HG02623 (cell line): ENCODE data around the gene PRKCE.
A peak's percentile ranks its signal among the peaks of the same experiment; 100 is the strongest.

Experiments used
- ATAC-seq: cut with Tn5 transposase; IDR thresholded peaks from one replicate; pipeline ENCODE4 v1.9.1; 2021; ENCODE audit warnings: moderate library complexity; ENCODE audit not compliant: unreplicated experiment

The PRKCE gene

DNA sequence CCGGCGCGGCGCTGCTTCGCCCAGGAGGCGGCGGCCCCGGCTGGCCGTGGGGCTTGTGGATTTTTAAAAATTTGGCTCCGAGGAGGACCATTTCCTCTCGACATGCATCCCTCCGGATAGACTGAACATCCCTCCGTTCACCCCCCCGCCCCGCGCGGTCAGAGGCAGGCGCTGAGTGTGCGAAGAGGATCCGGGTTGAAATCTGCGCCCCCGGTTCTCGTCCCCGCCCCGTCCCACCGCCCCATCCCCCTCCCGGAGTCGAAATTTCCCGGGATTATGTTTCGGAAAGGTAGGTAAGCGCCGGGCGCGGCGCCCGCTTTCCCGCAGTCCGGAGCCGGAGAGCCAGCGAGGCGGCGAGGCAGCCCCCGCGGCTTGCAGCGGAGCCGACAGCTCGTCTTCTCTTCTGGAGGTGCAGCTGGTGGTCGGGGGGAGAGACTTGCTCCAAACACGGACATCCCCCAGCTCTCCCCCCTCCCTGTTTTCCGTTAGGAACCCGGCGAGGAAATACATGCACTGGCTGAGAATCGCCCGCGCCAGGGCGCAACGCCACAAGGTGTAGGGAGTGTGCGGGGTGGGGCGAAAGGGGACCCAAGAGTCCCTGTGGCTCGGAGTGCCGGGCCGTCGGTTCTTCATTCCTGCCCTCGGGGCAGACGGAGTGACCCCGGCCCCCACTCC lies at the start of gene PRKCE:
Gene PRKCE, plus strand, starts transcription at position 261 of the 675 bp plus-strand sequence.
- ATAC-seq: peak; percentile 15

DNA sequence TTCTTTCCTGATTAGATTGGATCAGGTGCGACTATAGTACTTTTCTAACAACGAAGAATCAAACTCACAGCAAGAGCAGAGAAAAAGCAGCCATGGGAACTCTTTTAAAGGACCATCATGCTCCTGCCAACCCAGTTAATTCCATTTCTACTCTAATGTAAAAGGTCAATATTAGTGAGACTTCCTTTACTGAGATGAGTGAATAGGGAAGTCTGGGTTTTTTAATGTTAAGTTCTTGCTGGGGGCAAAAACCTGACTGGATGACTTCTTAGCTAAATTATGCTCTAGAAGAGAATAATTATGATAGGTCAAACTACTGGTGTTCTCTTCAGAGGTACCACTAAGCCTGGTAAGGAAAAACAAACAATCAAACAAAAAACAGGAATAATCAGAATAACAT lies 48.9 kb upstream of the PRKCE start:
- ATAC-seq: no peak

DNA sequence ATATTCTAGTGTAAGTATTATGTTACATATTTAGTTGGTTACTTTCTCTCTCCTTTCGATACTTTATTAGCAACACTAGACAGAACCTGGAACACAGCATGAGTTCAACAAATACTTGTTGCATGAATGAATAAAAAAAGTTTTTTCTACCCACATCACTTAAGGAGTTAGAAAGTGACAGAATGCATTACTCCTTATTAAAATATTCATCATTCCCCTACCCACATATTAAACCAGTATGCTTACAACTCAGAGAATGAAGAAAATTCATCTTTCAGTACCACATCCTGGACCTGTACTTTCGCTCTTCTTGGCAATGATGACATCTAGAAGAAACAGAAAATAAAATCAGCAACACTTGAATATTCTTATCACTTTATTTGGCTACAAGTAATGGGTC lies 46.4 kb upstream of the PRKCE start:
- no peak for ATAC-seq

DNA sequence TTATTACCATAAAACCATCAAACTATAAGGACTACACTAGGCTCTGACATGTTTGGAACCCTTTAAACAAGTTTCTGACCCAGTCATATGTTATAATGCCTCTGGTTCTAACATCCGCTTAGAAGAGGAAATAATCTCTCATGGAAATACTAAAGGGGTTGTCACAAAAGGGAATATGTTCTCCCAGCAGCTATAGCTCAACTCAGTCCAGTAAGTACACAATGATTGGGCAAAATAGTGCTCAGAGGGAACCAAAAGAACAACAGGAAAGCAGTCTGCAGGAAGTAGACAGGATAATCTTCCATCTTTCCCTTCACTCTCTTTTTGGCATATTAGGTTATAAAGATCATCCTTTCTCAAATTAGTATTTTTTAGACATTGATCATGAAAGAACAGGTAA lies 44.7 kb upstream of the PRKCE start:
- ATAC-seq: no peak

DNA sequence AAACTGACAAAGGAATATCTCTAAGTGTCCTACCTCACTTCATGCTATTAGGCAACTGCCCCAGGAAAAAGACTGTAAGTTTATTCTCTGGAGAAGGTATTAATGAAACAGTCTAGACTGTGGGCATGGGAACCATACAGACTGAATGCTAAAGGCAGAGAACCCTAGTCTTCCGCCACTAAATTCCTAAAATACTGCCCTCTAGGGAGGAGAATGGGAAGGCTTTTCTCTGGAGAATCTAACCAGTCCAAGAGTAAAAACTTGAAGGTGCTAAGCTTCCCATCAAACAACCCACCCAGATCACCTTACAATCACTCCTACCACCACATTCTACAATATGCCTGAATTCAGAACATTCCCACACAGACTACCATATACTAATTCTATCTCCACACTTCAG lies 43.8 kb upstream of the PRKCE start:
- no peak for ATAC-seq

DNA sequence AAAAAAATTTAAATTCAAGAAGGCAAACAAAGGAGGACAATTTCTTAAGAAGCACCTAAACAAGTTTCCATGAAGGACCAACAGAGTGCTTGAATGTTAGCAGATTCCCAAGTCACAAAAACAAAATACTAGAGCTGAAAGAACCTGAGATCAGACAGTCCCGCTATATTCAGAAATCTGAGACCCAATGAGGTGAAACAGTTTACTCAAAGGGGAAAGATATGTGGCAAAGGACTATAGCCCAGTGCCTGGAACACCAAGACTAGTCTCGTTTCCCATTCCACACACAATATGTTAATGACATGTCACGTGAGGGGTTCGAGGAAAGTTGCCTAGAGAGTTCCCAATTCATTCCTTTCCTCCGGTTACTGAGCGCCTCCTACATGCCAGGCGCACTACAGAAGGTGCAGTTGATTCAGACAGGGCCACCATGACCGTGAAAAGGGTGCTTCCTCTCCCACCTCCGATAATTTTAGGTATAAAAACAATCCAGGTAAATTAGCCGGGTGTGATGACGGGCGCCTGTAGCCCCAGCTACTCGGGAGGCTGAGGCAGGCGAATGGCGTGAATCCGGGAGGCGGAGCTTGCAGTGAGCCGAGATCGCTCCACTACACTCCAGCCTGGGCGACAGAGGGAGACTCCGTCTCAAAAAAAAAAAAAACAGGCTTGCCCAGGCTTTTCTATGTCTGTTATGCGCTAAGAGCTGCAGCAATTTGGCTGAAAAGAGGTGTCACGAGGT lies 41.0 kb upstream of the PRKCE start:
- ATAC-seq: peak; percentile 34

DNA sequence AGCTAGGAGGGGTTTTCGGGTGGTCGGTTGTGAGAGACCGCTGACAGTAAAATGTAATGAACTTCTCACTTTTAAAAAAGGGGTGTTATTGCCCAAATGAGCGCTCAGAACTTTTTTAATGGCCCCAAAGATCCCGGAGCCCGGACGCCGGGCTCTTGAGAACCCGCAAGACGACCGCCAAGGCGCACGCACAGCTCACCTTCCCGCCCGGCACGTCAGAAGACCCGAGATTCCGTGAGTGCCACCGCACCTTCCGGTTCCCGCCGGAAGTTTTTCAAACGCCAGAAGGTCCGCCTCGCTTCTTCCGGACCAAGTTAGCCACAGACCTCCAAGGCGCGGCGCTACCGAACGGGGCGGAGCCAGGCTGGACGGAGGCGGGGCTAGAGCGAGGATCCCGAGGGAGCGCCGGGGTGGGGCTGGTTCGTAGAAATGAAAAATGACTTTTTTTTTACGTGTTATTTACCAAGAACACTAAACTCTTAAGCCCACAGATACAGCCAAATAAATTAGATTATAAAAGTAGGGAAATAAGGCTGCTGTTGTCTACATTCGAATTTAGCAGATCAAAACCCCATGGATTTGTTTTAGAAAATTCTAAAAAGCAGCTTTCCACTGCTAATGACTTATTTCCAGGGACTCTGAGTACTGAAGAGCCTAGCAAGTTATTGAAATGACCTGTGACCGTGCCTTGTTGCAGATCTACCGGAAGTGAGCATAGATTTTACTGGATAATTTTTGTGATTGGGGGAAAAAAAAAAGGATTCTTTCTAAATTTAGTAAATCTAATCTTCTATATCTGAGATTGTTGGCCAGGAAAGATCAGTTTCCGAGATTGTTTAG lies 40.2 kb upstream of the PRKCE start, which contains the start of gene SRBD1:
Gene SRBD1, minus strand, starts transcription at position 248 of the 840 bp plus-strand sequence. CDS start 5,826 bp downstream, outside the sequence.
- peak; percentile 88 for ATAC-seq

DNA sequence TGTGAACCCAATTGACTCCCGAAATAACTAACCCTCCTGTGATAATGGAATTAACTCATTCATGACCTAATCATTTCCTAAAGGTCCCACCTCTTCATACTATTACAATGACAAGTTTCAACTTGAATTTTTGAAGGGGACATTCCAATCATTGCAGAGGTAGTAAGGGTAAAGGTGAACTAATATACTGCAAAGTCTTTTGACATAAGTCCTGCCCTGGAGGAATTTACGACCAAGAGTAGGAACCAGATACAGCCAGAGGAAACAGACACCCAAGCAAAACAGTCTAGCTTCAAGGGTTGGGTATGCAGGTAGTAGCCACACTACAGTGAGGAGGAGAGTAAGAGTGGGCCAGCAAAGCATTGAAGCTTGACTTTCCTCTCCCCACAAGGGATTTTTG lies 39.2 kb upstream of the PRKCE start:
- ATAC-seq: no peak

DNA sequence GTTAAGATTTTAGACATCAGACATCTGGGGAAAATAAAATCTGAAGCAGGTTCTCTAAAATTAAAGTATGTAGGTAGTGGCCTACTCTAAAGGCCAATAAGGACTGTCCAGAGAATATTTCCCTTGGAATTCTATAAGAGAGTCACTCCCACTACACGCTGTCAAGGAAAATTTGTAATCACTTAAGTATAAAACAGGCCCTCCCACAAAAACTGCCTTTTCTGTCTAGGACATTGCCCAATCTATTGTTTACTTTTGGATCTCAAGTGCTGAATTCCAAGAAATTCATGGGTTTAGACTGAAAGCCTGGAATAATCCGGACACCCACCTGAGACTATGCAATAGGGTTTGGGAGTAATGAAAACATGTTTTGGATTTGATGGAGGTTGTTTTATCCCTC lies 38.7 kb upstream of the PRKCE start:
- no peak for ATAC-seq

DNA sequence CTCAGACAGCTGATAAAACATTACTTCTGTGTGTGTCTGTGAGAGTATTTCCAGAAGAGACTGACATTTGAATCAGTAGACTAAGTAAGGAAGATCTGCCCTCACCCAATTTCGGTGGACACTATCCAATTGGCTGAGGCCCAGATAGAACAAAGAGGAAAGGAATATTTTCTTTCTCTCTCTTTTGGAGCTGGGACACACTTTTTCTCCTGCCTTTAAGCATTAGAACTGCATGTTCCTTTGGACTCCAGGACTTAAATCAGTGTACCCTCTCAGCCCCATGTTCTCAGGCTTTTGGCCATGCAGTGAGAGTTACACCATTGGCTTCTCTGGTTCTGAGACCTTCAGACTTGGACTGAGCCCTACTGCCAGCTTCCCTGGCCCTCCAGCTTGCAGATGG lies 37.1 kb upstream of the PRKCE start:
- ATAC-seq: no peak

DNA sequence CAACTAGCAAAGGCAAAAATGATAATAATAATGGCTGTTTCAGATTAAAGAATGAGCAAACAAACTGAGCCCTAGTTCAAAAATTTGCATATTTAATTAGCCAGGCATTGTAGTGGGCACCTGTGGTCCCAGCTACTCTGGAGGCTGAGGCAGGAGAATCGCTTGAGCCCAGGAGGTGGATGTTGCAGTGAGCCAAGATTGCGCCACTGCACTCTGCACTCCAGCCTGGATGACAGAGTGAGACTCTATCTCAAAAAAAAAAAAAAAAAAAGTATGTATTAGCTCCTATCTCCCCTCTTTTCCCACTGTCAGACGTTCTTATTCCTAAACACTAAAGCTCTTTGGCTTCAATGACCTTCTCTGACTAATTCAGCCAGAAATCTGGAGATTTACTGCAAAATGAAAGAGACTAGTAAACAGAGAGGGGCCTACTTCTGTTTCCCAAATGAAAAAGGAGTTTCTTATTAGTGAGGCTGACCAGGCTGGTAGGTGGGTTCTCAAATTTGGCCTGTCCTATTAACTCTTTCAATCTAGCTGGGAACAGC lies 36.5 kb upstream of the PRKCE start:
- ATAC-seq: no peak

DNA sequence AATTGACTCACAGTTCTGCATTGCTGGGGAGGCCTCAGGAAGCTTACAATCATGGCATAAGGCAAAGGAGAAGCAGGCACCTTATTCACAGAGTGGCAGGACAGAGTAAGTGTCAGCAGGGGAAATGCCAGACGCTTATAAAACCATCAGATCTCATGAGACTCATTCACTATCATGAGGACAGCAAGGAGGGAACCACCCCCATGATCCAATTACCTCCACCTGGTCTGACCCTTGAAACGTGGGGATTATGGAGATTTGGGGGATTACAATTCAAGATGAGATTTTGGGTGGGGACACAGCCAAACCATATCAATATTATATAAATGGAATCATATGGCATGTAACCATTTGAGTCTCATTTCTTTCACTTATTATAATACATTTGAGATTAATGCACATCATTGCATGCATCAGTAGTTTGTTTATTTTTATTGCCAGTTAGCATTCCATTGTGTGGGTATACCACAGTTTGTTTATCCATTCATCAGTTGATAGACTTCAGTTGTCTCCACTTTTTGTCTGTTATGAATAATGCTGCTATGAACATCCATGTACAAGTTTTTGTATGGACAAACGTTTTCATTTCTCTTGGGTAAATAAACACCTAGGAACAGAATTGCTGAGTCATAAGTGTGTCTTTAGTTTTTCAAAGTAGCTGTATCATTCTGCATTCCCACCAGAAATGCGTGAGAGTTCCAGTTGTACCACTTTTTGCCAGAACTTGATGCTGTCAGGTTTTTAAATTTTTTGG lies 34.6 kb upstream of the PRKCE start:
- no peak for ATAC-seq

DNA sequence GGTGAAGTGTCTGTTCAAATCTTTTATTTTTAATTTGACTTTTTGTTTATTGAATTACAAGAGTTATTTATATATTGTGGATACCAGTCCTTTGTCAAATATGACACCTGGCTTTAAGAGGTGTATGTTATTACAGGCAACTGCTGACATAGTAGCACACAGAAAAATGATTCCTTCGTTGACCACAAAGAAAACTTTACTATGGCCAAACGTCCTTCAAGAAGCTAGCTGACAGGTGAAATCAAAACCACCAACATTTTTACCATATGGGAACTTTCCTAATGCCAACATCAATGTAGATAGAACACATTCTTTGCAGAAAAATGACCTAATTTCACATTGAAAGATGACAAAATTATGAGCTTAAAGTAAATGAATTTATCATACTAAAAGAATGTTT lies 34.0 kb upstream of the PRKCE start:
- no peak for ATAC-seq

DNA sequence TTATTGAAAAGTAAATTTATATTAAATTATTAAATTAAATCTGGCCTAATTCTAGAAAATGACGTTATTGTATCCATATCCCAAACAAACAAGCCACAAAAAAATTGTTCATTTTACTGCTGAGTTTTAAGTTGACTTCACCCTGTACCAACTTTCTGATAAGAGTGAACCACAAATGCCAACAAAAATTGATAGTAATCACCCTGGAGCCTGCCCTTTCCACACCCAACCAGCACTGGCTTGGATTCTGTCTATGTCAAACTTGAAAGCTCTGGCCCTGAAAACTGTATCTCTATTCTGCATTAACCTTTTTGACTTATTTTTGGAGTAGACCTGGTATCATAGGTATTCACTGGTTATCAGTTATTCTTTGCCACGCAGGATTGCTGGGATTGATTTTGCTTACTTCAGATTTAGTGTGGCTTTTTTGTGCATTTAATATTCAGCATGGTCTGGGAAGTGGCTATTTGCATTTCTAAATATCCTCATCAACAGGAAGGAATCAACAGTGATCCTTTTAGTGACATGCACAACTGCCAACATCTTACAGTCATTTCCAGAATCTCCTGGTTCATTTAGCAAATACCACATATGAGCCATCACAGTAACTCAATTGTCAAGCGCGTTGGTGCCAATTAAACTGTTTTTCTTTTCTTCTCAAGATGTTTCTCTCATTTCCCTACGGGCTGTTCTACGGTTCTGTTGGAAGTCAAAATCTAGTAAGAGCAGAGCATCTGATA lies 29.0 kb upstream of the PRKCE start:
- ATAC-seq: no peak

DNA sequence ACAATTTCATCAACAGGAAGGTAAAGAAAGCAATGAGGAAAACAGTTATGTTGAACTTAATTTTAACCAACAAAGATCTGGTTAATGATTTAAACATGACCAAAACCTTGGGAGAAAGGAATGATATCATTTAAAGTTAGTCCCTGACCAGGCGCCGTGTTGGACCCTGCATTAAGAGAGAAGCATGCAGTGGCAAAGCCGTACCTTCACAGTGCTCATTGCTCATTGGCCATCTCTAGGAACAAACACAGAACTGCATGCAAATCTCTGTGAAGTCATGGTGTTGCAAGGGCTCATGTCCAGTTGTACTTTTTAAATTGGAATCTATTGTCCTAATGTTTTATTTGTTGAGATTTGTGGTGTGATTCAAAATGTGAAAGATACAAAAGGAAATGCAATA lies 28.4 kb upstream of the PRKCE start:
- no peak for ATAC-seq

DNA sequence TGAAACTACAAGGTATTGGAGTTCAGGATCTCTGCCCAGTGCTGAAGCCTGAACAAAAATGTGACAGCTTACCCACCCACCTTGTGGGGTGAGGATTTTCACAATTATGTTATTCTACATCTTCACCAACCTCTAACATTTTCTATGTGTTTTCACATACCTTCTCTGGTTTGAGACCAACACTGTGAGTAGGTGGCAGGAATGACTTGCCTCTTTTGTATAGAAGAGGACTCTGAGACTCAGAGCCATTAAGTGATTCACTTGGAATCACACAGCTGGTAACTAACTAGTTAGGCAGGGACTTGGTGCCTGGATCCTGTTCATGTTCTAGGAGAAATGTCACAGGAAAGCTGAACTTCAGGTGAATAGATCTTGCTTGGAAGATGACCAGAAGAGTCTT lies 25.7 kb upstream of the PRKCE start:
- no peak for ATAC-seq

DNA sequence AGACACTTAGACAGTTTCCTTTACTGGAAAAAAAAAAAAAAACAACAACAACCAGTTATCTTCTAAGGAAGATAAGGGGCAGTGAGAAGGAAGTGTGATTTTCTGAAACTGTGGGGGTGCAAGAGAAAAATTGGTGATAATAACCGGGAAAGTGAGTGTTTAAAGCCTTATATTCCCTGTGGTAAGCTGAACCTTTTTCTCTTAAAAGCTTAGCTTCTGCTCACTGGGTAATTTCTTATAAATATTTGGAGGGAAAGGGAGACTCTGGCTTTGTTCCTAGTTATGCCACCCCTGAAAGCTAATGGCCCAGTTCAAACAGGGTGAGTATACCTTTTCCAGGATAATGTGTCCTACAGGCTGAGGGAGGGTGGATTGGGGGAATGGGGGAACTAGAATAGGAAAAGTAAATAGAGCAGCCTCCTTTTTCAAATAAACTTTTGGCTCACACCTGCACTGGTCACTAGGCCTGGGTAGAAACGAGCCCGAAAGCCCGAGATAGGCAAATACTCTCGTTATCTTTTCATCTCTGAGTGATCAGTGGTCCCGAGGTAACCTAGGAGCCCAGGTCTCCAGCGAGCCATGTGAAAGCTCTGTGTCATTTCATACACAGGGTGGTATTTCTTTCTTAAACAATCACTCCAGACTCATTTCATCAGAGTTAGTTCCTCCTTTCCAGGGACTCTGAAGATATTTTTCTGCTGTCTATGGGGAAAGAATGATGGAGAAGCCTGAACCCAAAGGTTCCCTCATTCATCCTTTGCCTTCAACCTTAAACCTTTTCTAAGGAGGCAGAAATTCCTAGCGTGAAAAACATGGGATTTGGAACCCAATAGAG lies 24.9 kb upstream of the PRKCE start:
- no peak for ATAC-seq

DNA sequence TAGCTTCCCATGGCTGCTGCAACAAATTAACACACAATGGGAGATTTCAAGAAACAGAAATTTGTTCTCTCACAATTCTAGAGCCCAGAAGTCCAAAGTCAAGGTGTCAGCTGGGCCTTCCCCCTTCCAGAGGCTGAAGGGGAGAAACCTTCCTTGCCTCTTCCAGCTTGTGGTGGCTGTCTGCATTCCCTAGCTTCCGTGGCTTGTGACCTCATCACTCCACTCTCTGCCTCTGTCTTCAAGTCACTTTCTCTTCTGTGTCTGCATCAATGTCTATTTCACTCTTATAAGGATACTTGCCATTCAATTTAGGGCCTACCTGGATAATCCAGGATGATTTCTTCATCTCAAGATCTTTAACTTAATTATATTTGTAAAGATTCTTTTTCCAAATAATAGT lies 23.6 kb upstream of the PRKCE start:
- ATAC-seq: no peak

DNA sequence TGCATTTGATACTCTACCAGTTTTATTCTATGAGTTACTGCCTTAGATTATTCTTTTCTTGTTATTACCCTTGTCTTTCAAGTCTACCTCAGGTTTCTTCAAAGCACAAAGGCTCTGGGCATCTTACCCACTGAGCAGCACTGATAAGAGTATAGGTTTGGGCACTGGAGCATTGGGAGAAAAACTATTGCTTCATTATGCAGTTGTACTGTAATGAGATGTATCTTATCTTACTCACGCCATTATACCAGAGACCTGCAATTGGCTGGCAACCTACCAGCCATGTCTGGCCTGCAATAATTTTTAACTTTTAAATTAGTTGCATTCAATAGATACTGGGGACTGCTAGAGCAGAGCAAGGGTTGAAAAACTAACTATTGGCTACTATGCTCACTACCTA lies 21.5 kb upstream of the PRKCE start:
- ATAC-seq: no peak
